Measurements from ENCODE around the gene PANK3. TPM values are rescaled to one million over a fixed set of nuclear protein-coding genes. Genes with fewer than 3 reads are reported as not detected.

PANK3 gene
- total and polyA plus RNA-seq, 12 donors, result 3.0 to 46.6 (median 32.6) TPM

- intact Hi-C loops (cut with DNase I), result no loop called here
- WGBS, 2 donors, result 84 to 90% methylated on average over 4 of the region's 4 CpGs
- peaks cover 0 to 43% (median 31%) of the 10 kb centered on the region in 7 donors for H3K27me3 ChIP-seq
- no peak for TF ChIP-seq CTCF (IDR thresholded peaks at IDR 0.05)
- no peak for DNase-seq
- no peak for ATAC-seq
- H3K4me3 ChIP-seq, result no peak overlapping the region
- peaks cover 0 to 8% (median 0%) of the 10 kb centered on the region in 9 donors for H3K36me3 ChIP-seq
- no peak overlapping the region for H3K27ac ChIP-seq
- H3K4me1 ChIP-seq, result peaks cover 0 to 10% (median 7%) of the 10 kb centered on the region in 9 donors
- no peaks in the 10 kb centered on the region for H3K9me3 ChIP-seq
These were observed 51.3 kb downstream of the PANK3 start for GRCh38 chr5:168527756-168528295.

- TF ChIP-seq CTCF (IDR thresholded peaks at IDR 0.05), result no peak
- no peak for ATAC-seq
- WGBS, 2 donors, result 63 to 76% methylated on average over 2 of the region's 2 CpGs
- H3K27ac ChIP-seq, result no peak overlapping the region
- intact Hi-C loops (cut with DNase I), result no loop called here
- DNase-seq, result no peak
- peaks cover 0 to 25% (median 0%) of the 10 kb centered on the region in 9 donors for H3K36me3 ChIP-seq
- peaks cover 0 to 10% (median 7%) of the 10 kb centered on the region in 9 donors for H3K4me1 ChIP-seq
- H3K4me3 ChIP-seq, result no peak overlapping the region
- peaks cover 0 to 23% (median 17%) of the 10 kb centered on the region in 7 donors for H3K27me3 ChIP-seq
- no peaks in the 10 kb centered on the region for H3K9me3 ChIP-seq
These were observed 53.3 kb downstream of the PANK3 start for GRCh38 chr5:168525856-168526255.

GRCh38 chr5:168513861-168514428 lies 65.2 kb downstream of the PANK3 start:
- intact Hi-C loops (cut with DNase I), result no loop called here

More at GRCh38 chr5:168513861-168514428, 65.2 kb downstream of the PANK3 start:
- ATAC-seq (no peak), DNase-seq (no peak)
- Histone ChIP-seq H3K4me1 (no peaks in the 10 kb centered on the region), H3K4me3 (no peak overlapping the region), H3K9me3 (peaks cover 0 to 15% (median 0%) of the 10 kb centered on the region in 11 donors), H3K27me3 (no peaks in the 10 kb centered on the region), H3K36me3 (peaks cover 0 to 100% (median 78%) of the 10 kb centered on the region in 9 donors), H3K27ac (no peak overlapping the region)
- 98 to 99% methylated on average over 2 of the region's 2 CpGs for WGBS, 2 donors
- no peak for TF ChIP-seq CTCF (IDR thresholded peaks at IDR 0.05)
